Heart left ventricle (tissue), 16 donors: ENCODE data around the gene ST3GAL4. TPM values are rescaled to one million over a fixed set of nuclear protein-coding genes. Genes with fewer than 3 reads are reported as not detected.
"Not testable (repeated sequence)": the region's sequence is repeated elsewhere in the genome, so short reads cannot be mapped to it uniquely, and the experiment has no call there.

Source experiments
- ATAC-seq, 4 donors: fragments of 200-7000 bp; cut with Tn5 transposase; one replicate each; pipeline ENCODE4 v1.9.1; 2020 to 2022; ENCODE audit warnings: moderate library complexity in 4 of 4, mild to moderate bottlenecking in 3 of 4, moderate number of reproducible peaks in 1 of 4
- DNase-seq, 5 donors: peaks; one replicate each; pipeline ENCODE4 v3.0.0-alpha.2; 2020
- H3K27ac ChIP-seq, 12 donors: fragments of 200-600 bp; sonication (generic) in 4 of 12; one replicate each; pipeline versions ENCODE4 v1.5.0 to v1.8.0; 2016 to 2022; ENCODE audit warnings: mild to moderate bottlenecking in 2 of 12
- H3K27me3 ChIP-seq, 9 donors: fragments of 200-600 bp; sonication (generic) in 2 of 9; one replicate each; pipeline versions ENCODE4 v1.5.1 to v1.8.0; 2016 to 2022; ENCODE audit warnings: mild to moderate bottlenecking in 3 of 9
- H3K36me3 ChIP-seq, 9 donors: fragments of 200-600 bp; sonication (generic) in 2 of 9; one replicate each; pipeline versions ENCODE4 v1.5.0 to v1.8.0; 2018 to 2022; ENCODE audit warnings: mild to moderate bottlenecking in 2 of 9
- H3K4me1 ChIP-seq, 12 donors: fragments of 200-600 bp; sonication (generic) in 4 of 12; one replicate each; pipeline versions ENCODE4 v1.5.0 to v1.8.0; 2016 to 2022; ENCODE audit warnings: mild to moderate bottlenecking in 3 of 12
- H3K4me3 ChIP-seq, 12 donors: fragments of 200-600 bp; sonication (generic) in 4 of 12; one replicate each; pipeline versions ENCODE4 v1.5.0 to v1.8.0; 2017 to 2022; ENCODE audit warnings: mild to moderate bottlenecking in 9 of 12, moderate library complexity in 4 of 12
- H3K9me3 ChIP-seq, 12 donors: fragments of 200-600 bp; sonication (generic) in 4 of 12; one replicate each; pipeline versions ENCODE4 v1.5.0 to v1.8.0; 2016 to 2022; ENCODE audit warnings: mild to moderate bottlenecking in 1 of 12
- CTCF ChIP-seq, 12 donors: fragments of 200-600 bp; sonication (generic) in 4 of 12; IDR thresholded peaks; one replicate each; pipeline versions ENCODE4 v1.5.0 to v1.8.0; 2018 to 2022; ENCODE audit warnings: antibody characterized with exemption in 12 of 12, mild to moderate bottlenecking in 5 of 12
- POLR2A ChIP-seq, 2 donors: fragments of 450-650 bp; IDR thresholded peaks; one replicate each; pipeline ENCODE4 v1.6.1; 2017; ENCODE audit warnings: antibody characterized with exemption in 2 of 2, mild to moderate bottlenecking in 2 of 2, moderate library complexity in 2 of 2
- WGBS, 4 donors: extraction: QIAGEN DNeasy Blood & Tissue Kit in 2 of 4; methylation state at CpG; one replicate each; pipeline versions ENCODE4 v1.1.5 to v1.1.7; 2013 to 2018; 5-methylcytosine and 5-hydroxymethylcytosine counted together
- intact Hi-C, 10 donors: fragments of 100-400 bp; cut with DNase I; formaldehyde crosslinking; loops; one replicate each; pipeline versions ENCODE4 v1.11.1 to v1.14.2; 2022
- polyA plus RNA-seq, 2 donors: library from polyadenylated mRNA; stranded (reverse); fragments of 200-250 nt; gene quantifications; one replicate each; pipeline ENCODE4 v1.2.3, GENCODE V29; 2013
- total RNA-seq, 9 donors: library from RNA; depleted of rRNA in 2 of 9; stranded (reverse); fragments of >200 nt in 2 of 9; fragmentation: NEBNext Ultra II Directional in 3 of 9; extraction: Animal tissue kit (Norgen Biotek cat#: 25700) in 3 of 9; gene quantifications; one replicate each; pipeline versions ENCODE4 v1.1.0 to v1.2.4, GENCODE V29; 2016 to 2023
- donor health status: ischemic (EF 13 %, LVEDD 7.1; RV severe dilation, severe dysfunction).
- donor health status: healthy with polysubstance abuse.
- donor health status: DM: no; HTN: yes; CAD: no.
- donor health status: DM: no; HTN: no; CAD: no.
- donor health status: ischemic (EF 25% LVEDD 6.9; RV normal size, moderate dysfunction).
- donor health status: ischemic (EF 25% LVEDD 5.7; RV mildly dilated, moderate dysfunction).
- donor health status: healthy.
- donor health status: DM: yes; HTN: yes; CAD: no.
- donor health status: ischemic (EF 35%, LVEDD 5.7; RV mildly dilated, moderate dysfunction).
- donor health status: nonischemic (EF 11% LVEDD 7.7; RV severe dilation, severe dysfunction).
- donor health status: DM: yes; HTN: yes; CAD: no.
- donor health status: PGD.
- donor health status: ischemic (EF 29% LVEDD 5.4; RV normal size, mild dysfunction).
- donor health status: nonischemic (EF 23%, LVEDD 6.1; RV moderate dilation, normal function).

Gene ST3GAL4
- total and polyA plus RNA-seq, 11 donors = 30.6 to 168 (median 66.1) TPM

GRCh38 chr11:126366823-126367654 is 11.6 kb downstream of the ST3GAL4 start:
- TF ChIP-seq CTCF (IDR thresholded peaks at IDR 0.05) = peak in 9 of 12 donors; percentile 13 to 48 (median 25)
- H3K4me1 ChIP-seq = peaks cover 0 to 70% (median 35%) of the 10 kb centered on the region in 12 donors
- WGBS, 4 donors = 55 to 68% (median 66%) methylated on average over 8 to 14 of the region's 14 CpGs
- H3K27me3 ChIP-seq, H3K36me3 ChIP-seq, H3K9me3 ChIP-seq, intact Hi-C loops, H3K4me3 ChIP-seq: not testable (repeated sequence)
- H3K27ac ChIP-seq = peak overlapping the region in 9 of 12 donors; percentile 30 to 73 (median 56)
- ATAC-seq = peak; percentile 53 to 77 (median 68)
- DNase-seq = peak in 3 of 5 donors; percentile 46 to 70 (median 47)

GRCh38 chr11:126367806-126368205 is 12.3 kb downstream of the ST3GAL4 start:
- H3K4me3 ChIP-seq, H3K36me3 ChIP-seq, DNase-seq, ATAC-seq, H3K9me3 ChIP-seq, intact Hi-C loops, H3K27me3 ChIP-seq: not testable (repeated sequence)
- 94 to 100% (median 97%) methylated on average over 5 of the region's 5 CpGs for WGBS, 4 donors
- Histone ChIP-seq H3K27ac (peak overlapping the region in 2 of 12 donors; percentile 42 to 70), H3K4me1 (peaks cover 0 to 69% (median 29%) of the 10 kb centered on the region in 12 donors)

- peaks cover 0 to 68% (median 30%) of the 10 kb centered on the region in 12 donors for H3K4me1 ChIP-seq
- WGBS, 4 donors = 57 to 71% (median 61%) methylated on average over 9 to 11 of the region's 11 CpGs
- H3K27ac ChIP-seq = peak overlapping the region in 2 of 12 donors; percentile 42 to 70
- H3K27me3 ChIP-seq, DNase-seq, intact Hi-C loops, ATAC-seq, H3K9me3 ChIP-seq, H3K36me3 ChIP-seq, H3K4me3 ChIP-seq: not testable (repeated sequence)
- peak in 1 of 12 donors; percentile 7 for TF ChIP-seq CTCF (IDR thresholded peaks at IDR 0.05)
These were observed 13.0 kb downstream of the ST3GAL4 start for GRCh38 chr11:126368336-126369119.

GRCh38 chr11:126370016-126370415 is 14.5 kb downstream of the ST3GAL4 start:
- WGBS, 4 donors = 59 to 69% (median 64%) methylated on average over 3 of the region's 3 CpGs
- no peak for DNase-seq

More at GRCh38 chr11:126370016-126370415, 14.5 kb downstream of the ST3GAL4 start:
- no peak for ATAC-seq
- H3K4me3 ChIP-seq = no peak overlapping the region
- intact Hi-C loops = no loop called here
- no peak for TF ChIP-seq POLR2A (IDR thresholded peaks at IDR 0.05)
- no peak for TF ChIP-seq CTCF (IDR thresholded peaks at IDR 0.05)
- H3K36me3 ChIP-seq = no peaks in the 10 kb centered on the region
- H3K27ac ChIP-seq = no peak overlapping the region
- H3K4me1 ChIP-seq = peaks cover 0 to 73% (median 25%) of the 10 kb centered on the region in 12 donors
- no peaks in the 10 kb centered on the region for H3K27me3 ChIP-seq
- H3K9me3 ChIP-seq = no peaks in the 10 kb centered on the region
